Adrenal gland (tissue), 19 donors: ENCODE data around the gene CHST10. TPM values are rescaled to one million over a fixed set of nuclear protein-coding genes. Genes with fewer than 3 reads are reported as not detected.
"Not testable (repeated sequence)": the region's sequence is repeated elsewhere in the genome, so short reads cannot be mapped to it uniquely, and the experiment has no call there.

Experiments
- DNase-seq, 7 donors: peaks; one replicate each; pipeline ENCODE4 v3.0.0-alpha.2; 2019 to 2020
- H3K27ac ChIP-seq, 5 donors: fragments of 200-600 bp; sonication (generic) in 4 of 5; 1 replicate in 3 of 5; 2 replicates in 2 of 5; pipeline versions ENCODE4 v1.5.1 to v1.8.0; 2016 to 2020; ENCODE audit warnings: mild to moderate bottlenecking in 1 of 5
- H3K27me3 ChIP-seq: fragments of 200-600 bp; 2 replicates; pipeline ENCODE4 v1.8.0; 2021
- H3K36me3 ChIP-seq, 2 donors: fragments of 200-600 bp; replicated peaks in 1 of 2; 1 replicate in 1 of 2; 2 replicates in 1 of 2; pipeline versions ENCODE4 v1.5.1 to v1.8.0; 2018 to 2022
- H3K4me1 ChIP-seq, 2 donors: fragments of 200-600 bp; replicated peaks in 1 of 2; 1 replicate in 1 of 2; 2 replicates in 1 of 2; pipeline versions ENCODE4 v1.5.1 to v1.8.0; 2018 to 2021
- H3K4me3 ChIP-seq, 4 donors: fragments of 200-600 bp; sonication (generic) in 3 of 4; one replicate each; pipeline ENCODE4 v1.5.1; 2016 to 2018
- H3K9me3 ChIP-seq, 3 donors: fragments of 200-600 bp; sonication (generic) in 1 of 3; replicated peaks in 1 of 3; 1 replicate in 2 of 3; 2 replicates in 1 of 3; pipeline versions ENCODE4 v1.5.1 to v1.8.0; 2016 to 2021
- POLR2A ChIP-seq, 2 donors: fragments of 450-650 bp; IDR thresholded peaks; one replicate each; pipeline ENCODE4 v1.6.1; 2017; ENCODE audit warnings: antibody characterized with exemption in 2 of 2, mild to moderate bottlenecking in 2 of 2, moderate library complexity in 1 of 2
- WGBS, 4 donors: extraction: QIAGEN DNeasy Blood & Tissue Kit in 2 of 4; methylation state at CpG; one replicate each; pipeline versions ENCODE4 v1.1.5 to v1.1.7; 2013 to 2017; 5-methylcytosine and 5-hydroxymethylcytosine counted together
- intact Hi-C, 2 donors: fragments of 100-400 bp; cut with DNase I; formaldehyde crosslinking; loops; one replicate each; pipeline versions ENCODE4 v1.14.1 to v1.15.0; 2022 to 2023
- long read RNA-seq, 10 donors: library from polyadenylated mRNA in 3 of 10; unstranded in 2 of 10; stranded (forward) in 1 of 10; transcript quantifications; one replicate each; pipeline ENCODE4 v2.0.0 and lab custom pipeline, GENCODE V29; 2021 to 2026
- polyA plus RNA-seq, 3 donors: library from polyadenylated mRNA; stranded (reverse); fragments of 200-250 nt in 2 of 3; fragments of 350-450 nt in 1 of 3; fragmentation: Illumina TruSeq in 1 of 3; extraction: RNeasy Lipid Tissue Mini Kit (QIAGEN cat#74804) in 1 of 3; gene quantifications; one replicate each; pipeline ENCODE4 v1.2.3, GENCODE V29; 2013 to 2014
- total RNA-seq, 9 donors: library from RNA; depleted of rRNA in 4 of 9; stranded (reverse); fragments of >200 nt in 4 of 9; fragments of 120-200 nt in 1 of 9; fragmentation: NEBNext Ultra II Directional in 1 of 9; extraction: Animal tissue kit (Norgen Biotek cat#: 25700) in 1 of 9; gene quantifications; one replicate each; pipeline versions ENCODE4 v1.1.0 to v1.2.4, GENCODE V29; 2013 to 2023
- TF ChIP-seq, protein P1 (sequence below), 6 experiments: fragments of 450-650 bp in 4 of 6; fragments of 200-600 bp in 2 of 6; sonication (generic) in 1 of 6; IDR thresholded peaks; 1 replicate in 5 of 6; 2 replicates in 1 of 6; pipeline versions ENCODE4 v1.5.1 to v1.8.0; 2016 to 2021; ENCODE audit warnings: antibody characterized with exemption in 6 of 6, mild to moderate bottlenecking in 2 of 6, moderate library complexity in 1 of 6
- donor health status: healthy with polysubstance abuse.
- donor health status: Bipolar disorder and iron deficiency.
- donor health status: DM: yes; HTN: yes; CAD: no.
- donor health status: DM: no; HTN: no; CAD: no.
- donor health status: DM: no; HTN: no; CAD: no.
- donor health status: DM: yes; HTN: yes; CAD: no.

CHST10 gene, protein sequence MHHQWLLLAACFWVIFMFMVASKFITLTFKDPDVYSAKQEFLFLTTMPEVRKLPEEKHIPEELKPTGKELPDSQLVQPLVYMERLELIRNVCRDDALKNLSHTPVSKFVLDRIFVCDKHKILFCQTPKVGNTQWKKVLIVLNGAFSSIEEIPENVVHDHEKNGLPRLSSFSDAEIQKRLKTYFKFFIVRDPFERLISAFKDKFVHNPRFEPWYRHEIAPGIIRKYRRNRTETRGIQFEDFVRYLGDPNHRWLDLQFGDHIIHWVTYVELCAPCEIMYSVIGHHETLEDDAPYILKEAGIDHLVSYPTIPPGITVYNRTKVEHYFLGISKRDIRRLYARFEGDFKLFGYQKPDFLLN
- total RNA-seq, result 10 to 100 TPM in 5 of 9 donors, 1 to 10 TPM in 4; 5.6 to 18.4 (median 11.9) TPM
- polyA plus RNA-seq, result 10 to 100 TPM in 1 of 3 donors, 1 to 10 TPM in 2; 8.9 to 10.1 (median 9.9) TPM
- long read RNA-seq, donor 1, partial matches to known transcripts, result 0 of 2 reads
- long read RNA-seq, donor 1, other reads (novel, unspliced or antisense), result 0 of 2 reads
- long read RNA-seq, donor 2, transcript CHST10-201 (7 exons, 2,842 nt), result major isoform, 6 of 6 reads
- long read RNA-seq, donor 2, partial matches to known transcripts, result 0 of 6 reads
- long read RNA-seq, donor 2, other reads (novel, unspliced or antisense), result 0 of 6 reads
- long read RNA-seq, donor 3, partial matches to known transcripts, result 0 of 1 reads
- long read RNA-seq, donor 3, other reads (novel, unspliced or antisense), result 0 of 1 reads
- long read RNA-seq, donor 4, partial matches to known transcripts, result 0 of 2 reads
- long read RNA-seq, donor 4, other reads (novel, unspliced or antisense), result 2 of 2 reads
- long read RNA-seq, donor 5, transcript CHST10-201 (7 exons, 2,842 nt), result major isoform, 19 of 24 reads
- long read RNA-seq, donor 5, partial matches to known transcripts, result 0 of 24 reads
- long read RNA-seq, donor 5, other reads (novel, unspliced or antisense), result 5 of 24 reads
- long read RNA-seq, donor 6, partial matches to known transcripts, result 1 of 3 reads
- long read RNA-seq, donor 6, other reads (novel, unspliced or antisense), result 2 of 3 reads
- long read RNA-seq, donor 7, partial matches to known transcripts, result 0 of 2 reads
- long read RNA-seq, donor 7, other reads (novel, unspliced or antisense), result 0 of 2 reads
- long read RNA-seq, donor 8, partial matches to known transcripts, result 0 of 4 reads
- long read RNA-seq, donor 8, other reads (novel, unspliced or antisense), result 0 of 4 reads
- long read RNA-seq, donor 9, partial matches to known transcripts, result 0 of 2 reads
- long read RNA-seq, donor 9, other reads (novel, unspliced or antisense), result 0 of 2 reads
- long read RNA-seq, donor 10, partial matches to known transcripts, result 0 of 4 reads
- long read RNA-seq, donor 10, other reads (novel, unspliced or antisense), result 0 of 4 reads

- 0 to 1% (median 0%) methylated on average over 9 to 88 of the region's 88 CpGs for WGBS, 4 donors
- Histone ChIP-seq H3K9me3 (no peaks in the 10 kb centered on the region), H3K27me3 (no peaks in the 10 kb centered on the region), H3K4me3 (peak within 1 kb of the TSS; percentile 42 to 82 (median 70)), H3K27ac (peak within 1 kb of the TSS in 3 of 5 donors; percentile 52 to 87 (median 74)), H3K36me3 (no peaks in the 10 kb centered on the region), H3K4me1 (peaks cover 7% of the 10 kb centered on the region in 2 donors)
- DNase-seq, result peak; percentile 36 to 62 (median 51)
- TF ChIP-seq, protein P1, sequence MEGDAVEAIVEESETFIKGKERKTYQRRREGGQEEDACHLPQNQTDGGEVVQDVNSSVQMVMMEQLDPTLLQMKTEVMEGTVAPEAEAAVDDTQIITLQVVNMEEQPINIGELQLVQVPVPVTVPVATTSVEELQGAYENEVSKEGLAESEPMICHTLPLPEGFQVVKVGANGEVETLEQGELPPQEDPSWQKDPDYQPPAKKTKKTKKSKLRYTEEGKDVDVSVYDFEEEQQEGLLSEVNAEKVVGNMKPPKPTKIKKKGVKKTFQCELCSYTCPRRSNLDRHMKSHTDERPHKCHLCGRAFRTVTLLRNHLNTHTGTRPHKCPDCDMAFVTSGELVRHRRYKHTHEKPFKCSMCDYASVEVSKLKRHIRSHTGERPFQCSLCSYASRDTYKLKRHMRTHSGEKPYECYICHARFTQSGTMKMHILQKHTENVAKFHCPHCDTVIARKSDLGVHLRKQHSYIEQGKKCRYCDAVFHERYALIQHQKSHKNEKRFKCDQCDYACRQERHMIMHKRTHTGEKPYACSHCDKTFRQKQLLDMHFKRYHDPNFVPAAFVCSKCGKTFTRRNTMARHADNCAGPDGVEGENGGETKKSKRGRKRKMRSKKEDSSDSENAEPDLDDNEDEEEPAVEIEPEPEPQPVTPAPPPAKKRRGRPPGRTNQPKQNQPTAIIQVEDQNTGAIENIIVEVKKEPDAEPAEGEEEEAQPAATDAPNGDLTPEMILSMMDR (IDR thresholded peaks at IDR 0.05), result no peak
- TF ChIP-seq POLR2A (IDR thresholded peaks at IDR 0.05), result peak; percentile 28 to 47
- intact Hi-C loops, result loop anchor here in 1 of 2 donors (10.0 kb wide), 1 partner anchor 148 kb away; the partner anchor contains the start of gene PDCL3
Measured at GRCh38 chr2:100416935-100417710, at the start of gene CHST10. TSS of gene CHST10 (minus strand) at chr2:100417668. CDS start at chr2:100406675, 10,993 bp downstream.

- Histone ChIP-seq H3K4me1 (no peaks in the 10 kb centered on the region), H3K27ac (no peak overlapping the region), H3K27me3 (peaks cover 3% of the 10 kb centered on the region), H3K36me3 (no peaks in the 10 kb centered on the region), H3K9me3 (no peaks in the 10 kb centered on the region), H3K4me3 (no peak overlapping the region)
- no peak for DNase-seq
- WGBS, 4 donors, result 79 to 85% (median 83%) methylated on average over 1 of the region's 1 CpG
- intact Hi-C loops, result no loop called here
- TF ChIP-seq, protein P1 (IDR thresholded peaks at IDR 0.05), result no peak
- TF ChIP-seq POLR2A (IDR thresholded peaks at IDR 0.05), result no peak
Measured at GRCh38 chr2:100460904-100461530, 43.5 kb upstream of the CHST10 start.

GRCh38 chr2:100456357-100456756, 38.9 kb upstream of the CHST10 start:
- H3K27me3 ChIP-seq, H3K9me3 ChIP-seq, intact Hi-C loops, H3K27ac ChIP-seq, H3K4me3 ChIP-seq, DNase-seq, H3K36me3 ChIP-seq, H3K4me1 ChIP-seq: not testable (repeated sequence)
